Measurements from ENCODE around the gene LRRFIP2.
"Not testable (repeated sequence)": the region's sequence is repeated elsewhere in the genome, so short reads cannot be mapped to it uniquely, and the experiment has no call there.

Gene LRRFIP2

DNA sequence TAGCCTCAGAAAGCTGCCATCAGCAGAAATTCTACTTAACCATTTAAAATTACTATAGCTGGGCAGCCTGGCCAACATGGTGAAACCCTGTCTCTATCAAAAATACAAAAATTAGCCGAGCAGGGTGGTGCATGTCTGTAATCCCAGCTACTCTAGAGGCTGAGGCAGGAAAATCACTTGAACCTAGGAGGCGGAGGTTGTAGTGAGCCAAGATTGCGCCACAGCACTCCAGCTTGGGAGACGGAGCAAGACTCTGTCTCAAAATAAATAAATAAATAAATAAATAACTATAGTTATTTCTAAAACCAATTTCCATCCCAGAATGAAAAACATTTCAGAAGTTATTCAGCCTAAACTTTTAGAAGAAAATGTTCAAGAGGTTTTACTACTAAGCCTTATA is 25.1 kb downstream of the LRRFIP2 start:
- no peak for DNase-seq
- intact Hi-C loops (cut with DNase I) = no loop called here

- intact Hi-C loops (cut with DNase I) = no loop called here
- DNase-seq = no peak
Measured at GRCh38 chr3:37148208-37148607, 26.2 kb downstream of the LRRFIP2 start.

DNA sequence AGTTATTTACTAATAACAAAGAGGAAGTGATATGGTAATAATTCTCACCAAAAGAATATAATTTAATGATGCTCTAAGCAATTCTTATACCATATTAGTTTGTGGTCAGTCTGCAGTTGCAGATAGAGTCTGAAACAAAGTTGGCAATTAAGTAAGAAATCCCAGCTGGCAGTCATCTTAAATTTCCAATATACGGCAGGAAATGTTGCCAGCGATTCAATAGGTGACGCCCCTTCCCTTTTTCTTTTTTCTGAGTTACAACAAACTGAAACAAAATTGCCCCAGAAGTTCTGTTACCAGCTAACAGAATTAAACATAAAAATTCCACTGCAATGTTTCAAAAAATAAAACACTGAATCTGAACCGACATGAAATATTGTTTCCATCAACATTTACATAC is 26.7 kb downstream of the LRRFIP2 start:
- no peak for DNase-seq
- intact Hi-C loops (cut with DNase I) = no loop called here

DNA sequence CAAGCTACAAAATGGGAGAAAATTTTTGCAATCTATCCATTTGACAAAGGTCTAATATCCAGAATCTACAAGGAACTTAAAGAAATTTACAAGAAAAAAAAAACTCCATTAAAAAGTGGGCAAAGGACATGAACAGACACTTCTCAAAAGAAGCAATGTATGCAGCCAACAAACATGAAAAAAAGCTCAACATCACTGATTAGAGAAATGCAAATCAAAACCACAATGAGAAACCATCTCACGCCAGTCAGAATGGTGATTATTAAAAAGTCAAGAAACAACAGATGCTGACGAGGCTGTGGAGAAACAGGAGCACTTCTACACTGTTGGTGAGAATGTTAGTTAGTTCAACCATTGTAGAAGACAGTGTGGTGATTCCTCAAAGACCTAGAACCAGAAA is 27.5 kb downstream of the LRRFIP2 start:
- DNase-seq; intact Hi-C loops (cut with DNase I): not testable (repeated sequence)

GRCh38 chr3:37145611-37146010 is 28.8 kb downstream of the LRRFIP2 start:
- intact Hi-C loops (cut with DNase I) = no loop called here
- DNase-seq = no peak

DNA sequence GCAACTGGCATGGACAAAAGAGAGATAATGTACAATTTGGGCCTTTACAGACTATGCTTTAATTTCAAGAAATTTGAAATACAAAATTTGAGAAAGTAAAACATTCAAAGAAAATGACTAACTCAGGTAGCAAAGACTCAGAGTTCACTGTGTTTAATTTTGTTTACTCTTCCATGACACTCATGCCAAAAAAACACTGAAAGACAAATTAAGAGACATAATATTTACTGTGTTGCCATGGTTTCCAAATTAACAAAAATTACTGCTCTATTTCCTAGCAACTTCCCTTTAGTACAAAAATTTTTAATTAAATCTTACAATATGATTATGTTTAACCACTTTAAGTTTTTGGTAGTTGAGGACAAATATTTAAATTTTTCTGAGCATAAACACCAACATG is 29.6 kb downstream of the LRRFIP2 start:
- intact Hi-C loops (cut with DNase I) = no loop called here
- DNase-seq = no peak

DNA sequence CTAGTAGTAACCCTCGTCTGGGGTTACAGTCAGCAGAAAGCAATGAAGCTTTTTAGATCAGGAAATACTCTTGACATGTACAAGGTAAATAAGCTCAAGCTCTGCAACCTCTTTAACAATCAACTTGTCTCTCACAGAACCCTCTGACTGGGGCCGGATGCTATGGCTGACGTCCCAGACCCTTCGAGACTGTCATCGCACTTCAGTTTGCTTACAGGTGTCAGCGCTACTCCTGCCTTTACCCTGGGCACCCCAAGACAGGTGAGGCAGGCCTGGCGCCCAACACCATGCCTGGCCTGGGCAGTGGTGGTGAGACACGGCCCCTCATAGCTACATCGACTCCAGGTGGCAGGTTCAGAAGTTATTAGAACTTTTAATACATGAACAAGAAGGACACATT is 30.6 kb downstream of the LRRFIP2 start:
- DNase-seq = no peak
- intact Hi-C loops (cut with DNase I) = no loop called here

GRCh38 chr3:37141676-37142075 is 32.7 kb downstream of the LRRFIP2 start:
- intact Hi-C loops (cut with DNase I) = no loop called here
- no peak for DNase-seq

GRCh38 chr3:37140899-37141541 is 33.4 kb downstream of the LRRFIP2 start:
- intact Hi-C loops (cut with DNase I) = no loop called here
- DNase-seq = no peak

DNA sequence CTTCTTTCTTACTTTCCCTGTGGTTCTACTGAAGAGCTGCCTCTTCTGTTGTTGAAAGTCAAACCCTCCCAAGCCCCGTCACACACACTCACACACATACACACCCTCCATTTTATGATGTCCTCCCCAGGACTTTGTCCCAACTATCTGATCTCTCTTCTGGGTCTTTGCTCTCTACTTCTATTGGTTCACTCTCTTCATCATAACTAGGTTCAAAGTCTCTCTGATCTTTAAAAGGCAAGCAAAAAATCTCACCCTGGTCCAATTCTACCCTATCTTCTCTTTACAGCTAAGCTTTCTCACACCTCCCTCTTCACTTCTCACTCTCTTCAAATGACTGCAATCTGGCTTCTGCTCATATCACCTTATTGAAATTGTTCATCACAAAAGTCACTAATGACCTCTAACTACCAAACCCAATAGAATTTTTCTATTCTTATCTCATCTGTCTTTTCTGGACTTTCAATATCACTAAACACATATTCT is 34.8 kb downstream of the LRRFIP2 start:
- intact Hi-C loops (cut with DNase I) = no loop called here
- no peak for DNase-seq

- intact Hi-C loops (cut with DNase I) = no loop called here
- DNase-seq = no peak
Measured at GRCh38 chr3:37138816-37139215, 35.6 kb downstream of the LRRFIP2 start.

DNA sequence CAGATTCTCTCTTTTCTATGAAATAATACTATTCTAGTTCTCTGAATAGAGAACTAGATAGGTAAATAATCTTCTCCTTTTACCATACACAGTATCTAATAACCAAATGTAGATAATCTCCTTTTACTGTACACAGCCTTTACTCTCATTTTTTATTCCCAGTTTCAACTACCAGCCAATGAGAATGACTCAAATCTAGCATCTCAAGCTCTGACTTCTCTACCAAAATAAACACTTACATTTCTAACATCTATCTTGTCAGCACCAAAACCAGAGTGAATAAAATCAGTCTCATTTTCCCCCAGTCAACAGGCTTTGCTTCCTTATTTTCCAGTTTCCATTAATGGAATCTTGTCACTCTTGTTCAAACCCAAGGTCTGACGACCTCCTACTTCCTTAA is 36.9 kb downstream of the LRRFIP2 start:
- intact Hi-C loops (cut with DNase I) = no loop called here
- DNase-seq = no peak

DNA sequence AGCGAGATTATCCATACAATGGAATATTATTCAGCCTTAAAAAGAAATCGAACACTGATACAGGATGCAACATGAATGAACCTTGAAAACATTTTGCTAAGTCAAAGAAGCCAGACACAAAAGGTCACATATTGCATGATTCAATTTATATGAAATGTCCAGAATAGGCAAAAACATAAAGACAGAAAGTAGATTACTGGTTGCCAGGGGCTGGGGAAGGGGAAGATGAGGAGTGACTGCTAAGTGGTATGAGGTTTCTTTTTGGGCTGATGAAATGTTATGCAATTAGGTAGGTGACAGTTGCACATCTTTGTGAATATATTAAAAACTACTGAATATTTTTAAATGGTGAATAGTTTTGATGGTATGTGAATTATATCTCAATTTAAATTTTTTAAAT is 38.3 kb downstream of the LRRFIP2 start:
- no peak for DNase-seq

GRCh38 chr3:37135561-37135960 is 38.8 kb downstream of the LRRFIP2 start:
- DNase-seq = no peak
- intact Hi-C loops (cut with DNase I) = no loop called here

More for the DNA sequence above, 38.3 kb downstream of the LRRFIP2 start:
- intact Hi-C loops (cut with DNase I) = no loop called here

- intact Hi-C loops (cut with DNase I) = no loop called here
- no peak for DNase-seq
Measured at GRCh38 chr3:37132334-37132733, 42.0 kb downstream of the LRRFIP2 start.

DNA sequence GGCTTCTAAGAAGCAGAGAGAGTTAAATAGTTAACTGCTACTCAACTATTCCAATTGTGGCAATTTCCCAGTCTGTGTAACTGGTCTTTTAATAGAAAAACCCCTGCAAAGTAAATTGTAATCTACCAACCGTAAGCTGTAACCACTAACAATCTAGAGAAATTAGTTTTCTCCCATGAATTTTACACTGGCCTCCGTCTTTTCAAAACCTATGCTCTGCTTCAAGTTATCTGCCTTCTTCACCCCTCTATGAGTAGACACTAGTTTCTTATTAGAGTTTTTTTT is 42.6 kb downstream of the LRRFIP2 start:
- no peak for DNase-seq
- intact Hi-C loops (cut with DNase I) = no loop called here

DNA sequence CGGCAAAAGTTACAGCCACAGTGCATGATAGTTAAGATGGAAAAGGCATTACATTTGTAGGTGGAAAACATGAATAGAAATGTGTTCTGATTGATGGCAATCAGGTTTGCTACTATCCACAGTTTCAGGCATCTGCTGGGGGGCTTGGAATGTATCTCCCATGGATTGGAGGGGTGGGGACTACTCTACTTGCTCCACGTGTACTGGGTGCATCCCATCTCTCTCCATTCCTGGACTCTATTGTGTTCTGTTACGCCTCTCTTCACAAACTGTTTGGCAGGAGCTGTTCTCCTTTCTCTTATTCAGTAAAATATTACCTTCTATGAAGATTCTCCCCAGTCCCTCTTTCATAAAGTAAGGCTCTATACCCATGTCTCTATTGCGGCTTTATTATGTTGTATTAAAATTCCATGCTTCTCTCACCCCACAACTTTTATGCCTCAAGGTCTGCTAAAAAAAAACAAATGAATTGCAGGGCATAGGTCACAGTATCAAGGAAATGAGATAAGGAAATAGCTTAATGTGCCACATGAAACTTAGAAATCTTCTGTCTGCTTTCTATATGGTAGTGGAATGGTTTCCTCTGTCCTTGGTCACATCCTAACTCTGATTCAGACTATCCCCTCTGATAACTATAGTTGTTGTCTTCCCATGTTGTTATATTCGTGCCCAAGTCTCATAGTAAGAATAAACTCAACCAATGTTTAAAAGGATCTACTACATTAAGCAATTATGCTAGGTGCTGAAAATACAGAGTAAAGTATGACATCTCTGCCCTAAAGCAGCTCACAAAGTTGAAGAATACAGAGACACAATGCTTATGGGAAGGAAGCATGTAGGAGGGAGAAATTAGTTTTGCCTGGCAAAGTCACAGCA is 43.2 kb downstream of the LRRFIP2 start:
- intact Hi-C loops (cut with DNase I) = no loop called here
- no peak for DNase-seq

- DNase-seq = no peak
- intact Hi-C loops (cut with DNase I) = no loop called here
Measured at GRCh38 chr3:37130448-37130847, 43.9 kb downstream of the LRRFIP2 start.

GRCh38 chr3:37129871-37130270 is 44.5 kb downstream of the LRRFIP2 start:
- no peak for DNase-seq
- intact Hi-C loops (cut with DNase I) = no loop called here

DNA sequence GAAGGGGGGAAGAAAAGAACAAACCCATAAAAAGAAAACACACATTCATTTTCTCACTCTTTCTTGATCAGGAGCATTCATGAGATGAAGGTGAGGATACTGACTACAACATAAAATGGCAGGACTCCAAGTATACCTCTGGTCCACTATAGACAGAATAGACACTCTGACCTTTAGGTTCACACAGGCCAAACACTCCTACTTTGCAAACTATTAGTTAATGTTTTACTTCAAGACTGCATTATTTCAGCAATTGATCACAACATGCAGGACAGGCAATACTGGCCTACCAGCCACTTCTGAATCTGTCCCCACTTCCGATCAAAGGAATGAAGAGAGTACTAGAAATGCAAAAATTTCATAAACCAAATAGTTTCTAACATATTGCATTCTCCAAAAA is 47.0 kb downstream of the LRRFIP2 start:
- DNase-seq = no peak
- intact Hi-C loops (cut with DNase I) = no loop called here

DNA sequence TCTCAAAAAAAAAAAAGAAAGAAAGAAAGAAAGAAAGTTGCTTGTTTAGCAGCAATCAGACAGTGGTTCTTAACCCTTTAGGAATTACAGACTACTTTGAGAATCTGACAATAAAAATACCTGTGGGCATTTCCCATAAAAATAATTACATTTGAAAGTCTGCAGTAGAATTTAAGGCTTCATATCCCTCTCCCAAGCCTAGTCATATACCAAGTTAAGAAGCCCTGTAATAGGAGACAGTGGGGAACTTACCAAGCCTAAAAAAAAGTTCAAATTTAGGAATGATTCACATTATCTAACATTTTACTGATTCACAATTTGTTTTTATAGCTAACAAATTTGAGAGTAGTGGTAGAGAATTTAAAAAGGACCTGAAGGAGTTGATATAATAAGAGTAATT is 47.5 kb downstream of the LRRFIP2 start:
- DNase-seq = no peak
- intact Hi-C loops (cut with DNase I) = no loop called here

Data from head of caudate nucleus (tissue), 42 donors.